Umbilical cord (tissue), 2 donors: ENCODE measurements around the gene RNF223. TPM values are rescaled to one million over a fixed set of nuclear protein-coding genes. Genes with fewer than 3 reads are reported as not detected.

Experiments used
- DNase-seq: peaks from one replicate; pipeline ENCODE4 v3.0.0-alpha.2; 2015; ENCODE audit warnings: low spot score
- total RNA-seq: library from RNA; depleted of rRNA; stranded (reverse); fragments of >200 nt; gene quantifications from one replicate; pipeline ENCODE4 v1.2.3, GENCODE V29; 2014; ENCODE audit warnings: low replicate concordance; ENCODE audit not compliant: insufficient read depth

RNF223 gene
- 1.9 TPM for total RNA-seq

- no peak for DNase-seq
These were observed at the start of gene RNF223 for GRCh38 chr1:1073743-1074587. Gene RNF223 (minus strand): TSS chr1:1074306. CDS start chr1:1072566, 1,740 bp downstream.

GRCh38 chr1:1122981-1123480 is 48.9 kb upstream of the RNF223 start:
- DNase-seq, result no peak

- DNase-seq, result peak; percentile 71
These were observed 48.1 kb upstream of the RNF223 start for GRCh38 chr1:1122078-1122811.

- no peak for DNase-seq
These were observed 47.5 kb upstream of the RNF223 start for GRCh38 chr1:1121611-1122077.

GRCh38 chr1:1120866-1121591 is 46.9 kb upstream of the RNF223 start:
- no peak for DNase-seq

GRCh38 chr1:1120096-1120495 is 46.0 kb upstream of the RNF223 start:
- no peak for DNase-seq

- no peak for DNase-seq
These were observed 45.3 kb upstream of the RNF223 start for GRCh38 chr1:1119272-1119890.

GRCh38 chr1:1118876-1119220 is 44.7 kb upstream of the RNF223 start:
- no peak for DNase-seq

GRCh38 chr1:1118011-1118875 is 44.1 kb upstream of the RNF223 start:
- DNase-seq, result no peak

GRCh38 chr1:1117469-1117831 is 43.3 kb upstream of the RNF223 start:
- no peak for DNase-seq

- no peak for DNase-seq
These were observed 42.8 kb upstream of the RNF223 start for GRCh38 chr1:1116701-1117468.

GRCh38 chr1:1115786-1116700 is 41.9 kb upstream of the RNF223 start, which contains the start of gene C1orf159:
Gene C1orf159 (minus strand): TSS chr1:1116089. CDS start chr1:1091543, 24,546 bp downstream.
- DNase-seq, result peak; percentile 99

GRCh38 chr1:1115136-1115785 is 41.2 kb upstream of the RNF223 start:
- DNase-seq, result no peak

GRCh38 chr1:1114431-1114830 is 40.3 kb upstream of the RNF223 start:
- no peak for DNase-seq

- no peak for DNase-seq
These were observed 38.3 kb upstream of the RNF223 start for GRCh38 chr1:1112237-1112985.

- no peak for DNase-seq
These were observed 37.6 kb upstream of the RNF223 start for GRCh38 chr1:1111516-1112236.

GRCh38 chr1:1110561-1110971 is 36.5 kb upstream of the RNF223 start:
- DNase-seq, result no peak
